Smooth muscle cell of the umbilical artery (primary cell): ENCODE measurements around the gene GABRA4. TPM values are rescaled to one million over a fixed set of nuclear protein-coding genes. Genes with fewer than 3 reads are reported as not detected.

Source experiments
- total RNA-seq: library from RNA; depleted of rRNA; stranded (reverse); fragments of >200 nt; gene quantifications from 2 replicates; pipeline ENCODE4 v1.2.3, GENCODE V29; 2014

The GABRA4 gene
- total RNA-seq: not detected in 2 replicates

GRCh38 chr4:46993075-46994006, at the start of gene GABRA4:
GABRA4 (minus strand) TSS chr4:46993581; CDS start chr4:46993424, 157 bp downstream.

GRCh38 chr4:47031011-47031678, 37.8 kb upstream of the GABRA4 start, which contains the start of gene GABRB1:
GABRB1 (plus strand) TSS chr4:47031567.

GRCh38 chr4:46909078-46909477, 84.3 kb downstream of the GABRA4 start, which contains the start of gene COX7B2:
COX7B2 (minus strand) TSS chr4:46909245; CDS start chr4:46735192, 174,053 bp downstream.

Other genes with a start within 250 kb of the GABRA4 start
- not detected in 2 replicates for gene COX7B2, start 84.3 kb downstream of the GABRA4 start, total RNA-seq
- 0.51 TPM in 1 of 2 replicates, not detected in the other for gene GABRB1, start 38.0 kb upstream of the GABRA4 start, total RNA-seq